ENCODE results near the gene CD5L.

The CD5L gene

DNA sequence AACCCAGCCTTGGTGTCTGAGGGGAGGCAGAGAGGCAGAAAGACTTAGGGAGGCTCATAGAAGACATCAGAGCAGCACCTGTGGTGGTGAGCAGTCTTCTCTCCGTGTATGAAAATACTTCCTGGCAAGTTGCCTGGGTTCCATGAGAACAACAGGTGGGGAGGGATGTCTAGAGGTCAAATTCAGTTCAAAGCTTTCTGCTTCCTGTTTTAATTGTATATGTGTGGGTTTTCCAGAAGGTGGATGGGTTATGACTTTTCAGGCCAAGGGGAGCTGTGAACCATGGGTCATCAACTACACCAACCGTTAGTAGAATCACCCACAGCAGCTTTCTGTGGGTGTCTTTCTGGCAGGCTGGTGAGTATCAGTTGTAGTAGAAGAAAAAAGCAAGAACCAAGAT, 60.6 kb downstream of the CD5L start:
- Histone ChIP-seq H3K9me3 (ENCODE audit: insufficient read depth, low read depth, low read length) (no peaks in the 10 kb centered on the region), H4K20me1 (ENCODE audit: insufficient read depth, low read length, poor library complexity, severe bottlenecking) (no peaks in the 10 kb centered on the region), H2AFZ (ENCODE audit: low read length) (no peak overlapping the region), H3K27me3 (ENCODE audit: insufficient read depth, low read length, poor library complexity, severe bottlenecking) (no peaks in the 10 kb centered on the region), H3K4me3 (ENCODE audit: low read length, poor library complexity, severe bottlenecking) (no peak overlapping the region), H3K79me2 (ENCODE audit: insufficient read depth, low read length) (no peaks in the 10 kb centered on the region), H3K4me1 (ENCODE audit: insufficient read depth, low read length, poor library complexity, severe bottlenecking) (peaks cover 54% of the 10 kb centered on the region), H3K9me2 (replicated peaks; ENCODE audit: low read depth, low read length) (no peaks in the 10 kb centered on the region), H3K9ac (ENCODE audit: low read depth, low read length, poor library complexity, severe bottlenecking) (no peak overlapping the region), H3F3A (ENCODE audit: low read depth) (no peaks in the 10 kb centered on the region), H3K4me2 (ENCODE audit: low read depth, low read length, poor library complexity, severe bottlenecking) (no peak overlapping the region), H3K36me3 (ENCODE audit: insufficient read depth, low read length) (no peaks in the 10 kb centered on the region)
- TF ChIP-seq, protein P1, sequence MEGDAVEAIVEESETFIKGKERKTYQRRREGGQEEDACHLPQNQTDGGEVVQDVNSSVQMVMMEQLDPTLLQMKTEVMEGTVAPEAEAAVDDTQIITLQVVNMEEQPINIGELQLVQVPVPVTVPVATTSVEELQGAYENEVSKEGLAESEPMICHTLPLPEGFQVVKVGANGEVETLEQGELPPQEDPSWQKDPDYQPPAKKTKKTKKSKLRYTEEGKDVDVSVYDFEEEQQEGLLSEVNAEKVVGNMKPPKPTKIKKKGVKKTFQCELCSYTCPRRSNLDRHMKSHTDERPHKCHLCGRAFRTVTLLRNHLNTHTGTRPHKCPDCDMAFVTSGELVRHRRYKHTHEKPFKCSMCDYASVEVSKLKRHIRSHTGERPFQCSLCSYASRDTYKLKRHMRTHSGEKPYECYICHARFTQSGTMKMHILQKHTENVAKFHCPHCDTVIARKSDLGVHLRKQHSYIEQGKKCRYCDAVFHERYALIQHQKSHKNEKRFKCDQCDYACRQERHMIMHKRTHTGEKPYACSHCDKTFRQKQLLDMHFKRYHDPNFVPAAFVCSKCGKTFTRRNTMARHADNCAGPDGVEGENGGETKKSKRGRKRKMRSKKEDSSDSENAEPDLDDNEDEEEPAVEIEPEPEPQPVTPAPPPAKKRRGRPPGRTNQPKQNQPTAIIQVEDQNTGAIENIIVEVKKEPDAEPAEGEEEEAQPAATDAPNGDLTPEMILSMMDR (conservative IDR thresholded peaks at IDR 0.05; ENCODE audit: low read length) = no peak
- TF ChIP-seq EZH2phosphoT487 (IDR thresholded peaks at IDR 0.05; ENCODE audit: borderline replicate concordance) = no peak

All from Loucy (cell line).